Adrenal gland (tissue), 5 donors: Measurements from ENCODE around the gene TUBB3.

Experiments
- POLR2A ChIP-seq, 2 donors: fragments of 450-650 bp; IDR thresholded peaks; one replicate each; pipeline ENCODE4 v1.6.1; 2017; ENCODE audit warnings: antibody characterized with exemption in 2 of 2, mild to moderate bottlenecking in 2 of 2, moderate library complexity in 1 of 2
- TF ChIP-seq, protein P1 (sequence below), 6 experiments: fragments of 450-650 bp in 4 of 6; fragments of 200-600 bp in 2 of 6; sonication (generic) in 1 of 6; IDR thresholded peaks; 1 replicate in 5 of 6; 2 replicates in 1 of 6; pipeline versions ENCODE4 v1.5.1 to v1.8.0; 2016 to 2021; ENCODE audit warnings: antibody characterized with exemption in 6 of 6, mild to moderate bottlenecking in 2 of 6, moderate library complexity in 1 of 6
- donor health status: DM: no; HTN: no; CAD: no.

DNA sequence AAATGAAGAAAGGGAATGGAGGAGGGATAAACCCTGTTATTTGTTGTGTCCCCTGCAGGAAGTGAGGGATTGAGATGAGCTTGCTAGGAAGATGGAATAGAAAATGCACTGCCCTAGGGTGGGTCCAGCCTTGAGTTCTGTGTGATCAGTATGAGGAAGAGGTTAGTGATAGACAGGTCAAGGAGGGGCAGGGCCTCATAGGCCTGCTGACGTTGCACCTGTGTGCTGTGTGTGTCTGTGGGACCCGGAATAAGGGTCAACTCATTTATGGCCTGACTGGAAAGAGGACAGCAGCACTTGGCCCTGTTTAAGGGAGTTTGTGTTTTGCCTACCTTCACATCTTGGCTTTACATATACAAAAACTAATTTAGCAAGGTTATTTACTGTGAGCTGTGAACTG lies 51.7 kb downstream of the TUBB3 start:
- TF ChIP-seq POLR2A (IDR thresholded peaks at IDR 0.05), result no peak
- TF ChIP-seq, protein P1, sequence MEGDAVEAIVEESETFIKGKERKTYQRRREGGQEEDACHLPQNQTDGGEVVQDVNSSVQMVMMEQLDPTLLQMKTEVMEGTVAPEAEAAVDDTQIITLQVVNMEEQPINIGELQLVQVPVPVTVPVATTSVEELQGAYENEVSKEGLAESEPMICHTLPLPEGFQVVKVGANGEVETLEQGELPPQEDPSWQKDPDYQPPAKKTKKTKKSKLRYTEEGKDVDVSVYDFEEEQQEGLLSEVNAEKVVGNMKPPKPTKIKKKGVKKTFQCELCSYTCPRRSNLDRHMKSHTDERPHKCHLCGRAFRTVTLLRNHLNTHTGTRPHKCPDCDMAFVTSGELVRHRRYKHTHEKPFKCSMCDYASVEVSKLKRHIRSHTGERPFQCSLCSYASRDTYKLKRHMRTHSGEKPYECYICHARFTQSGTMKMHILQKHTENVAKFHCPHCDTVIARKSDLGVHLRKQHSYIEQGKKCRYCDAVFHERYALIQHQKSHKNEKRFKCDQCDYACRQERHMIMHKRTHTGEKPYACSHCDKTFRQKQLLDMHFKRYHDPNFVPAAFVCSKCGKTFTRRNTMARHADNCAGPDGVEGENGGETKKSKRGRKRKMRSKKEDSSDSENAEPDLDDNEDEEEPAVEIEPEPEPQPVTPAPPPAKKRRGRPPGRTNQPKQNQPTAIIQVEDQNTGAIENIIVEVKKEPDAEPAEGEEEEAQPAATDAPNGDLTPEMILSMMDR (IDR thresholded peaks at IDR 0.05), result no peak
